Activated CD4-positive, alpha-beta T cell treated with anti-CD3 and anti-CD28 coated beads for 4 hours (primary cell): ENCODE results near the gene ATP8B1.

Source experiments
- DNase-seq, 2 donors: peaks; one replicate each; pipeline ENCODE4 v3.0.0-alpha.2; 2020

Gene ATP8B1

GRCh38 chr18:57816208-57816954, 13.3 kb upstream of the ATP8B1 start:
- DNase-seq: no peak

GRCh38 chr18:57814555-57814954, 11.4 kb upstream of the ATP8B1 start:
- DNase-seq: no peak

GRCh38 chr18:57813245-57813644, 10.1 kb upstream of the ATP8B1 start:
- DNase-seq: no peak

- no peak for DNase-seq
These were observed 9.0 kb upstream of the ATP8B1 start for GRCh38 chr18:57812126-57812477.

GRCh38 chr18:57811477-57812125, 8.5 kb upstream of the ATP8B1 start:
- DNase-seq: no peak

- no peak for DNase-seq
These were observed 6.1 kb upstream of the ATP8B1 start for GRCh38 chr18:57809190-57809589.

GRCh38 chr18:57807336-57808117, 4.4 kb upstream of the ATP8B1 start:
- DNase-seq: no peak

- no peak for DNase-seq
These were observed 3.8 kb upstream of the ATP8B1 start for GRCh38 chr18:57806978-57807285.

- no peak for DNase-seq
These were observed 3.3 kb upstream of the ATP8B1 start for GRCh38 chr18:57806201-57806977.

GRCh38 chr18:57805117-57805516, 2.0 kb upstream of the ATP8B1 start:
- DNase-seq: no peak

GRCh38 chr18:57804557-57804956, 1.4 kb upstream of the ATP8B1 start:
- DNase-seq: no peak

- DNase-seq: no peak
These were observed 657 bp downstream of the ATP8B1 start for GRCh38 chr18:57802213-57803102.

- no peak for DNase-seq
These were observed 1.3 kb downstream of the ATP8B1 start for GRCh38 chr18:57801761-57802212.

GRCh38 chr18:57801325-57801724, 1.8 kb downstream of the ATP8B1 start:
- no peak for DNase-seq

GRCh38 chr18:57798713-57799373, 4.3 kb downstream of the ATP8B1 start:
- DNase-seq: no peak

- no peak for DNase-seq
These were observed 5.9 kb downstream of the ATP8B1 start for GRCh38 chr18:57797209-57797651.

GRCh38 chr18:57794951-57795728, 8.0 kb downstream of the ATP8B1 start:
- DNase-seq: no peak

GRCh38 chr18:57793302-57793986, 9.7 kb downstream of the ATP8B1 start:
- no peak for DNase-seq

- DNase-seq: no peak
These were observed 10.3 kb downstream of the ATP8B1 start for GRCh38 chr18:57792631-57793301.
